ENCODE results near the gene FYN. TPM values are rescaled to one million over a fixed set of nuclear protein-coding genes. Genes with fewer than 3 reads are reported as not detected.
"Not testable (repeated sequence)": the region's sequence is repeated elsewhere in the genome, so short reads cannot be mapped to it uniquely, and the experiment has no call there.

Gene FYN
- total and polyA plus RNA-seq, 9 of the 15 experiments (the other 6 are each of a cell fraction or from before 2014, with no cell fraction given) = 2.9 to 22.1 (median 11.4) TPM

DNA sequence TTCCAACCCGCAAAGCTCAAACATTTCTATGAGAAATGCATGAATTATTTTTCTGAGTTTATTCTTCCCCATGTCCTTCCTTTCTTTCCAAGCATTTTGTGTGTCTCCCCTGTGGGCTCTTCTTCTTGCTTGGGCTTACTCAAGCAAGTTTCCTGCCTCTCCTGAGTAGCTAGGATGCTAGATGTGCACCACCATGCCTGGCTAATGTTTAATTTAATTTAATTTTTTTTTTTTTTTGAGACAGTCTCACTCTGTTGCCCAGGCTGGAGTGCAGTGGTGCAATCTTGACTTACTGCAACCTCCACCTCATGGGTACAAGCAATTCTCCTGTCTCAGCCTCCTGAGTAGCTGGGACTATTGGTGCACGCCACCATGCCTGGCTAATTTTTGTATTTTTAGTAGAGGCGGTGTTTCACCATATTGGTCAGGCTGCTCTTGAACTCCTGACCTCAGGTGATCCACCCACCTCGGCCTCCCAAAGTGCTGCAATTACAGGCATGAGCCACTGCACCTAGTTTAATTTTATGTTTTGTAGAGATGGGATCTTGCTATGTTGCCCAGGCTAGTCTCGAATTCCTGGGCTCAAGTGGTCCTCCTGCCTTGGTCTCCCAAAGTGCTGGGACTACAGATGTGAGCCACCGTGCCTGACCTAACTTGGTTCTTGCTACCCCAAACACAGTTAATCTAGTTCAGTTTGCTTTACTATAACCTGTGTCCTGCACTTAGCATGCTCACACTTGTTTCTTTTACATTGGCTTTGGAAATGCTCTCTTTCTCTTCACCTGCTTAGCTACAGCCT is 192.2 kb downstream of the FYN start:
- H3K9me1 ChIP-seq (ENCODE audit: control insufficient read depth, insufficient read depth, low read length); CTCF ChIA-PET (ENCODE audit: low intra/inter-chr PET ratio); H3K9me3 ChIP-seq (replicated peaks; ENCODE audit: control insufficient read depth, insufficient read depth, low read depth, low read length); H2AFZ ChIP-seq (ENCODE audit: low read depth, low read length); H3K79me2 ChIP-seq (ENCODE audit: control insufficient read depth, insufficient read depth, low read length); H3K9ac ChIP-seq (ENCODE audit: insufficient read depth in 1 of 2, low read depth in 2 of 2, low read length in 2 of 2); ATAC-seq; H3K4me2 ChIP-seq (ENCODE audit: insufficient read depth, low read length); H3K4me1 ChIP-seq (replicated peaks in 1 of 2; ENCODE audit: control insufficient read depth in 2 of 2, insufficient read depth in 2 of 2, low read length in 2 of 2); H3K27ac ChIP-seq (ENCODE audit: extremely low read depth, low read depth, low read length); FAIRE-seq; H4K20me1 ChIP-seq (replicated peaks; ENCODE audit: control insufficient read depth, insufficient read depth, low read length); in situ Hi-C loops (cut with MboI); H3K4me3 ChIP-seq; POLR2A ChIA-PET; intact Hi-C loops (cut with micrococcal nuclease); DNase-seq (ENCODE audit: extremely low read depth in 1 of 4, low spot score in 3 of 4); H3K36me3 ChIP-seq (ENCODE audit: control insufficient read depth, insufficient read depth, low read length); BruUV-seq (replicated peaks): not testable (repeated sequence)
- peak; percentile 65 for TF ChIP-seq ZNF121 (CRISPR knock-in tag; conservative IDR thresholded peaks at IDR 0.05)
- peaks cover 18 to 32% of the 10 kb centered on the region in 2 experiments; a peak in 4 of 5 replicates for H3K27me3 ChIP-seq (ENCODE audit: control insufficient read depth in 2 of 2, insufficient read depth in 2 of 2, low read length in 2 of 2)
- WGBS (ENCODE audit: insufficient coverage, low coverage, missing lambda C conversion rate) = 20% methylated on average over 6 of the region's 6 CpGs

DNA sequence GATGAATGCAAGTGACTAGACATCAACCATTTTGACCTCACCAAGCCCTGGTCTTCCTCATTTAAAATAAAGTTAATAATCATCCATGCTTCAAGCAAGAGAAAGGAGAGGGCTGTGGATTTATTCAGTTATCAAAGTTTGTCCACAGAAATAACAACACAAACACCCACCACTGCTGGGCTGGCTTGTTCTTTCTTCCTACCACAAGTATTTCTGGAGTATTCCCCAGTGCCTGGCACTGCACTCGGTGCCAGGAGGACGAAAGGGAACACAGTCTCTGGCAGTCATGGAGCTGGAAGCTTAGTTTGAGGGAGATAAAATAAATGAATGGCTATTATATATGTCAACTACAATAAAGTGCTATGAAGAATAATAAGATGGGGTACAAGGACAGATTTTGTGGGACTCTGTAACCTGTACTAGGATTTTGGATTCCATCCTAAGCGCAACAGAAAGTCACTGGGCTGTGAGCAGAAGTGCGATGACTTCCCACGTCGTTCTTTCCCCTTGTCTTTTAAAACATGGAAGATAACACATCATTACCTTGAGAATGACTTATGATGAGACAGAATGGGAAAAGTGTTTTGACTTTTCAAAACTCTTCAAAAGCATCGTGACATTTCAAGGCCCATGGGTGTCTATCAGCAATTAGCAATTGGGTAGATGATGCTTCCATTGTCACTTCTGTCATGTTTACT is 193.1 kb downstream of the FYN start:
- intact Hi-C loops (cut with micrococcal nuclease) = no loop called here
- no peaks in the 10 kb centered on the region for H3K9me1 ChIP-seq (ENCODE audit: control insufficient read depth, insufficient read depth, low read length)
- ATAC-seq (no peak), DNase-seq (ENCODE audit: extremely low read depth in 1 of 4, low spot score in 3 of 4) (no peak), FAIRE-seq (no peak)
- no peak overlapping the region for H3K27ac ChIP-seq (ENCODE audit: extremely low read depth, low read depth, low read length)
- no peaks in the 10 kb centered on the region for H3K79me2 ChIP-seq (ENCODE audit: control insufficient read depth, insufficient read depth, low read length)
- H2AFZ ChIP-seq (ENCODE audit: low read depth, low read length) = no peak overlapping the region
- BruUV-seq (replicated peaks) = no TSS peak
- no peak overlapping the region for H3K4me3 ChIP-seq
- ChIA-PET CTCF (ENCODE audit: low intra/inter-chr PET ratio) (no interaction called here), POLR2A (no interaction called here)
- no peaks in the 10 kb centered on the region for H4K20me1 ChIP-seq (replicated peaks; ENCODE audit: control insufficient read depth, insufficient read depth, low read length)
- in situ Hi-C loops (cut with MboI) = no loop called here
- no peak overlapping the region for H3K4me2 ChIP-seq (ENCODE audit: insufficient read depth, low read length)
- WGBS (ENCODE audit: insufficient coverage, low coverage, missing lambda C conversion rate) = 18% methylated on average over 7 of the region's 7 CpGs
- H3K4me1 ChIP-seq (replicated peaks in 1 of 2; ENCODE audit: control insufficient read depth in 2 of 2, insufficient read depth in 2 of 2, low read length in 2 of 2) = no peaks in the 10 kb centered on the region
- no peak overlapping the region for H3K9ac ChIP-seq (ENCODE audit: insufficient read depth in 1 of 2, low read depth in 2 of 2, low read length in 2 of 2)
- H3K36me3 ChIP-seq (ENCODE audit: control insufficient read depth, insufficient read depth, low read length) = no peaks in the 10 kb centered on the region
- peaks cover 12 to 23% of the 10 kb centered on the region in 2 experiments; a peak in 4 of 5 replicates for H3K27me3 ChIP-seq (ENCODE audit: control insufficient read depth in 2 of 2, insufficient read depth in 2 of 2, low read length in 2 of 2)
- no peaks in the 10 kb centered on the region for H3K9me3 ChIP-seq (replicated peaks; ENCODE audit: control insufficient read depth, insufficient read depth, low read depth, low read length)
- no peak for TF ChIP-seq TAF1 (IDR thresholded peaks at IDR 0.05; ENCODE audit: control insufficient read depth, extremely low read depth, insufficient read depth, low read length, severe bottlenecking)
- TF ChIP-seq, protein P1, sequence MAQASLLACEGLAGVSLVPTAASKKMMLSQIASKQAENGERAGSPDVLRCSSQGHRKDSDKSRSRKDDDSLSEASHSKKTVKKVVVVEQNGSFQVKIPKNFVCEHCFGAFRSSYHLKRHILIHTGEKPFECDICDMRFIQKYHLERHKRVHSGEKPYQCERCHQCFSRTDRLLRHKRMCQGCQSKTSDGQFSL (CRISPR knock-in tag; IDR thresholded peaks at IDR 0.05) = no peak
- TF ChIP-seq, protein P1 (tag; IDR thresholded peaks at IDR 0.05) = no peak
- no peak for TF ChIP-seq ARID2 (IDR thresholded peaks at IDR 0.05)
- no peak for TF ChIP-seq CREM (IDR thresholded peaks at IDR 0.05; ENCODE audit: low read depth)
- TF ChIP-seq KDM4B (IDR thresholded peaks at IDR 0.05; ENCODE audit: borderline replicate concordance in 2 of 2, low read depth in 1 of 2) = no peak
- TF ChIP-seq, protein P2, sequence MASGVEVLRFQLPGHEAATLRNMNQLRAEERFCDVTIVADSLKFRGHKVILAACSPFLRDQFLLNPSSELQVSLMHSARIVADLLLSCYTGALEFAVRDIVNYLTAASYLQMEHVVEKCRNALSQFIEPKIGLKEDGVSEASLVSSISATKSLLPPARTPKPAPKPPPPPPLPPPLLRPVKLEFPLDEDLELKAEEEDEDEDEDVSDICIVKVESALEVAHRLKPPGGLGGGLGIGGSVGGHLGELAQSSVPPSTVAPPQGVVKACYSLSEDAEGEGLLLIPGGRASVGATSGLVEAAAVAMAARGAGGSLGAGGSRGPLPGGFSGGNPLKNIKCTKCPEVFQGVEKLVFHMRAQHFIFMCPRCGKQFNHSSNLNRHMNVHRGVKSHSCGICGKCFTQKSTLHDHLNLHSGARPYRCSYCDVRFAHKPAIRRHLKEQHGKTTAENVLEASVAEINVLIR (CRISPR knock-in tag; IDR thresholded peaks at IDR 0.05) = no peak

Data from K562 (cell line).